Keratinocyte (primary cell): ENCODE data around the gene S100B. TPM values are rescaled to one million over a fixed set of nuclear protein-coding genes. Genes with fewer than 3 reads are reported as not detected.

Source experiments
- DNase-seq: peaks from one replicate; pipeline ENCODE4 v3.0.0-alpha.2; 2011; ENCODE audit warnings: low read depth, missing footprints, low spot score
- FAIRE-seq: peaks from 2 replicates; lab custom pipeline; 2011; peaks lifted over from hg19 to GRCh38; lab: Jason Lieb, UNC
- H2AFZ ChIP-seq: 2 replicates; pipeline ENCODE4 v1.6.0; 2012; ENCODE audit warnings: low read length, control low read depth, inconsistent platforms; ENCODE audit not compliant: control insufficient read depth
- H3K27ac ChIP-seq: 2 replicates; pipeline ENCODE4 v1.5.1; 2011; ENCODE audit warnings: low read length; ENCODE audit not compliant: control insufficient read depth, insufficient read depth
- H3K27me3 ChIP-seq: 3 replicates; pipeline ENCODE4 v1.6.0; 2011; ENCODE audit warnings: low read length; ENCODE audit not compliant: control insufficient read depth, insufficient read depth; ENCODE audit errors: extremely low read depth
- H3K36me3 ChIP-seq, 2 experiments: 2 replicates in 1 of 2; 3 replicates in 1 of 2; pipeline ENCODE4 v1.5.1; 2011; ENCODE audit warnings: low read length in 2 of 2, mild to moderate bottlenecking in 1 of 2; ENCODE audit not compliant: control insufficient read depth in 2 of 2, insufficient read depth in 2 of 2; ENCODE audit errors: extremely low read depth in 1 of 2
- H3K4me1 ChIP-seq: 3 replicates; pipeline ENCODE4 v1.5.1; 2011; ENCODE audit warnings: low read length; ENCODE audit not compliant: control insufficient read depth, insufficient read depth; ENCODE audit errors: extremely low read depth
- H3K4me2 ChIP-seq: 3 replicates; pipeline ENCODE4 v1.6.0; 2011; ENCODE audit warnings: low read depth, low read length; ENCODE audit not compliant: control insufficient read depth, insufficient read depth; ENCODE audit errors: extremely low read depth
- H3K4me3 ChIP-seq, 3 experiments: fragments of 200-600 bp in 1 of 3; sonication (generic) in 1 of 3; 2 replicates in 2 of 3; 3 replicates in 1 of 3; pipeline ENCODE4 v1.5.1; 2011 to 2016; ENCODE audit warnings: low read length in 3 of 3, mild to moderate bottlenecking in 3 of 3, control low read depth in 2 of 3, inconsistent platforms in 1 of 3, low read depth in 1 of 3, mixed read lengths in 1 of 3, mixed run types in 1 of 3, moderate library complexity in 1 of 3; ENCODE audit not compliant: control insufficient read depth in 2 of 3, insufficient read depth in 2 of 3; ENCODE audit errors: extremely low read depth in 1 of 3
- H3K79me2 ChIP-seq: 2 replicates; pipeline ENCODE4 v1.6.0; 2012; ENCODE audit warnings: low read length; ENCODE audit not compliant: control insufficient read depth, insufficient read depth
- H3K9ac ChIP-seq: 3 replicates; pipeline ENCODE4 v1.6.0; 2011; ENCODE audit warnings: low read length; ENCODE audit not compliant: control insufficient read depth, insufficient read depth; ENCODE audit errors: extremely low read depth
- H3K9me1 ChIP-seq: 3 replicates; pipeline ENCODE4 v1.6.0; 2011; ENCODE audit warnings: low read length; ENCODE audit not compliant: control insufficient read depth, insufficient read depth; ENCODE audit errors: extremely low read depth
- H3K9me3 ChIP-seq: 2 replicates; pipeline ENCODE4 v1.5.1; 2012; ENCODE audit warnings: low read depth, low read length; ENCODE audit not compliant: control insufficient read depth
- H4K20me1 ChIP-seq: 3 replicates; pipeline ENCODE4 v1.6.0; 2011; ENCODE audit warnings: low read length; ENCODE audit not compliant: control insufficient read depth, insufficient read depth; ENCODE audit errors: extremely low read depth
- EZH2 ChIP-seq: IDR thresholded peaks from one replicate; pipeline ENCODE4 v1.6.1; 2012; ENCODE audit warnings: inconsistent platforms, mild to moderate bottlenecking, low read length, moderate library complexity
- dilution Hi-C: fragments of 300-500 bp; cut with MboI; formaldehyde crosslinking; loops from one replicate; pipeline ENCODE4 v1.7.0; 2020; ENCODE audit warnings: low sequenced_read_pairs; ENCODE audit not compliant: extremely low pct_ligation_motif_present
- polyA plus RNA-seq, 5 experiments: library from polyadenylated mRNA; depleted of rRNA in 3 of 5; stranded (reverse) in 3 of 5; stranded (forward) in 1 of 5; unstranded in 1 of 5; fragments of >200 nt; gene quantifications; 1 replicate in 1 of 5; 2 replicates in 3 of 5; 3 replicates in 1 of 5; pipeline versions ENCODE4 v1.2.1 to v1.2.3, GENCODE V29; 2011 to 2012; ENCODE audit warnings: missing spikeins in 2 of 5, low read depth in 1 of 5, low replicate concordance in 1 of 5
- TF ChIP-seq, protein P1 (sequence below), 3 experiments: IDR thresholded peaks in 1 of 3; conservative IDR thresholded peaks in 1 of 3; optimal IDR thresholded peaks in 1 of 3; 2 replicates in 2 of 3; 3 replicates in 1 of 3; pipeline versions ENCODE3 to v1.5.1; 2011; ENCODE audit warnings: low read length in 3 of 3, mild to moderate bottlenecking in 3 of 3, moderate library complexity in 2 of 3, control low read depth in 1 of 3, inconsistent platforms in 1 of 3; ENCODE audit not compliant: insufficient read depth in 2 of 3; ENCODE audit errors: extremely low read depth in 1 of 3

The S100B gene
- polyA plus RNA-seq, 1 donor (not counting 4 experiments of a cell fraction or from before 2014, with no cell fraction given) = not detected

DNA sequence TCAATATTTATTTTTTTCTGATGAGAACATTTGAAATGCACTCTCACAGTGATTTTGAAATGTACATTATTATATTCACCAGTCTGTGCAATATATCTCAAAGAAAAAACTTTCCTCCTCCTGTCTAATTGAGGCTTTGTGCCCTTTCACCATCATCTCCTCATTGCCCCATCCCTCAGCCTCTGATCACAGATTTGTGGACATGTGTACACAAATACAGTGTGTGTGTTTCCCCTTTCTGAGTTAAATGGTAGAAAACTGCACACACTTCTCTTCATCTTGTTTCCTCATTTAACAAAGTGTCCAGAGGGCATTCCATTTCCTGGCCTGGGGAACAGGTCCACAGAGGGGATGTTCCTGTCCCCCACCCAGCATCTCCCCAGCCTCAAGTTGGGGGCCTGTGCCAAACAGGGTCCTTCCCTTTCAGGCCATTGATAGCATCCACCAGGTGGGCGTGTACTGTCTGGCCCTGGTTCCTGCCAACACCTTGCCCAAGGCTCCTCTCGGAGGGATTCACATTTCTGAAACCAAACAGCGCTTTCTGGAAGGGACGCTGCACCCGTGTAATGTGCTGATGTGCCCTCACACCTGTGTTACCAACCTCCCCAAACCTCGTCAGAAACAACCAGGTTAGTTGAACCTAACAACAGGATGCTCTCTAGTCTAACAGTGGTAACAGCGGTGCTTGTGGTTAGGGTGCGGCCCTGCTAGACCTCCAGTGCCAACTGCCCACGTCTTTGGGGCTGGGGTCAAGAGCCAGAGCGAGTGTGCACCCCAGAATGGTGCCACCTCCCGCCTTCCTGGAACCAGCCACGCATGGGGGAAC lies 54.6 kb downstream of the S100B start:
- TF ChIP-seq, protein P1, sequence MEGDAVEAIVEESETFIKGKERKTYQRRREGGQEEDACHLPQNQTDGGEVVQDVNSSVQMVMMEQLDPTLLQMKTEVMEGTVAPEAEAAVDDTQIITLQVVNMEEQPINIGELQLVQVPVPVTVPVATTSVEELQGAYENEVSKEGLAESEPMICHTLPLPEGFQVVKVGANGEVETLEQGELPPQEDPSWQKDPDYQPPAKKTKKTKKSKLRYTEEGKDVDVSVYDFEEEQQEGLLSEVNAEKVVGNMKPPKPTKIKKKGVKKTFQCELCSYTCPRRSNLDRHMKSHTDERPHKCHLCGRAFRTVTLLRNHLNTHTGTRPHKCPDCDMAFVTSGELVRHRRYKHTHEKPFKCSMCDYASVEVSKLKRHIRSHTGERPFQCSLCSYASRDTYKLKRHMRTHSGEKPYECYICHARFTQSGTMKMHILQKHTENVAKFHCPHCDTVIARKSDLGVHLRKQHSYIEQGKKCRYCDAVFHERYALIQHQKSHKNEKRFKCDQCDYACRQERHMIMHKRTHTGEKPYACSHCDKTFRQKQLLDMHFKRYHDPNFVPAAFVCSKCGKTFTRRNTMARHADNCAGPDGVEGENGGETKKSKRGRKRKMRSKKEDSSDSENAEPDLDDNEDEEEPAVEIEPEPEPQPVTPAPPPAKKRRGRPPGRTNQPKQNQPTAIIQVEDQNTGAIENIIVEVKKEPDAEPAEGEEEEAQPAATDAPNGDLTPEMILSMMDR (optimal IDR thresholded peaks at IDR 0.05 in 1 of 3, IDR thresholded peaks at IDR 0.05 in 1 of 3, conservative IDR thresholded peaks at IDR 0.05 in 1 of 3; ENCODE audit: extremely low read depth in 1 of 3, insufficient read depth in 2 of 3, low read length in 3 of 3) = no peak
- TF ChIP-seq EZH2 = no peak
- no peaks in the 10 kb centered on the region for H3K27me3 ChIP-seq
- H2AFZ ChIP-seq = no peak overlapping the region
- dilution Hi-C loops = no loop called here
- no peak overlapping the region for H3K4me3 ChIP-seq
- H3K9me3 ChIP-seq = no peaks in the 10 kb centered on the region
- H3K27ac ChIP-seq = no peak overlapping the region
- H3K4me2 ChIP-seq = no peak overlapping the region
- no peaks in the 10 kb centered on the region for H3K79me2 ChIP-seq
- no peak overlapping the region for H3K9ac ChIP-seq
- no peaks in the 10 kb centered on the region for H3K9me1 ChIP-seq
- peaks cover 6% of the 10 kb centered on the region for H3K4me1 ChIP-seq
- no peaks in the 10 kb centered on the region for H4K20me1 ChIP-seq
- DNase-seq = no peak
- peaks cover 41 to 50% of the 10 kb centered on the region in 2 experiments for H3K36me3 ChIP-seq
- no peak for FAIRE-seq

DNA sequence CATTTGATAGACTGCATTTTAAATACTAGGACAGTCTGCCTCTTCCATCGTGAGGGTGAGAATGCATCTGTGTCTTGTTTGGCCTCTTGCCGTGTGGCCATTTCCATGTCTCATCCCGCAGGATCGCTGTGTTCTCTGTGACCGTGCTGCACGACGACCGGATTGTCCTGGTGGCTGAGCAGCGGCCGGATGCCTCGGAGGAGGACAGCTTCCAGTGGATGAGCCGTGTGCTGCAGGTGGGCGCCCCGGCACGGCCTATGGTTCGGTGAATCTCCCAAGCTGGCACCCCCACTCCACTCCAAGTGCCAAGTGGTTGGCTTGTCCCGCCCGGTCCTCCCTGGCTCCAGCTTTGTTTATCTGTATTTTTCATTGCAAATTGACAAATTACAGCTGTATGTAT lies 55.2 kb downstream of the S100B start:
- FAIRE-seq = no peak
- Histone ChIP-seq H3K9me1 (no peaks in the 10 kb centered on the region), H3K36me3 (peaks cover 39 to 53% of the 10 kb centered on the region in 2 experiments), H3K9me3 (no peaks in the 10 kb centered on the region), H3K27me3 (no peaks in the 10 kb centered on the region), H3K4me2 (no peak overlapping the region), H2AFZ (no peak overlapping the region), H3K4me3 (no peak overlapping the region), H3K79me2 (no peaks in the 10 kb centered on the region), H3K9ac (no peak overlapping the region), H3K4me1 (peaks cover 11% of the 10 kb centered on the region), H3K27ac (no peak overlapping the region), H4K20me1 (no peaks in the 10 kb centered on the region)
- TF ChIP-seq, protein P1 (optimal IDR thresholded peaks at IDR 0.05 in 1 of 3, IDR thresholded peaks at IDR 0.05 in 1 of 3, conservative IDR thresholded peaks at IDR 0.05 in 1 of 3; ENCODE audit: extremely low read depth in 1 of 3, insufficient read depth in 2 of 3, low read length in 3 of 3) = no peak
- no peak for TF ChIP-seq EZH2
- no peak for DNase-seq
- dilution Hi-C loops = no loop called here

Other genes with a start within 250 kb of the S100B start
- gene DIP2A, start 146.2 kb downstream of the S100B start, polyA plus RNA-seq = 35.4 to 41.6 TPM (median 36.2 TPM) in 3 replicates
- gene PRMT2, start 30.6 kb upstream of the S100B start, polyA plus RNA-seq = 97.3 to 124 TPM (median 115 TPM) in 3 replicates